Body of pancreas (tissue), 4 donors: ENCODE results near the gene OR52L1.

ENCODE experiments used
- CTCF ChIP-seq, 7 experiments: fragments of 450-650 bp in 4 of 7; fragments of 200-600 bp in 3 of 7; sonication (generic) in 3 of 7; IDR thresholded peaks; one replicate each; pipeline ENCODE4 v1.5.1; 2016 to 2019; ENCODE audit warnings: antibody characterized with exemption in 7 of 7
- POLR2A ChIP-seq, 3 donors: fragments of 450-650 bp; IDR thresholded peaks; one replicate each; pipeline ENCODE4 v1.6.1; 2016; ENCODE audit warnings: antibody characterized with exemption in 3 of 3, mild to moderate bottlenecking in 2 of 3

- TF ChIP-seq CTCF (IDR thresholded peaks at IDR 0.05), result no peak
- TF ChIP-seq POLR2A (IDR thresholded peaks at IDR 0.05), result no peak
These were observed 31.2 kb downstream of the OR52L1 start for GRCh38 chr11:5955586-5955985.
